Measurements from ENCODE around the gene MYOZ2.

The MYOZ2 gene

DNA sequence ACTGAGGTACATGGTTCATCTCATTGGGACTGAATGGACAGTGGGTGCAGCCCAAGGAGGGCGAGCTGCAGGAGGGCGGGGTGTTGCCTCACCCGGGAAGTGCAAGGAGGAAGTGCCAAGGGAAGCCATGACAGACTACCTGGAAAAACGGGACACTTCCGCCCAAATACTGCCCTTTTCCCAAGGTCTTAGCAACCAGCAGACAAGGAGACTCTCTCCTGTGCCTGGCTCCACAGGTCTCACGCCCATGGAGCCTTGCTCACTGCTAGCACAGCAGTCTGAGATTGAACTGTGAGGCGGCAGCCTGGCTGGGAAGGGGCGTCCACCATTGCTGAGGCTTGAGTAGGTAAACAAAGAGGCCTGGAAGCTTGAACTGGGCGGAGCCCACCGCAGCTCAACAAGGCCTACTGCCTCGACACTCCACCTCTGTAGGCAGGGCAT, 62.2 kb downstream of the MYOZ2 start:
- no peak for DNase-seq (ENCODE audit: low read depth in 2 of 2)

DNA sequence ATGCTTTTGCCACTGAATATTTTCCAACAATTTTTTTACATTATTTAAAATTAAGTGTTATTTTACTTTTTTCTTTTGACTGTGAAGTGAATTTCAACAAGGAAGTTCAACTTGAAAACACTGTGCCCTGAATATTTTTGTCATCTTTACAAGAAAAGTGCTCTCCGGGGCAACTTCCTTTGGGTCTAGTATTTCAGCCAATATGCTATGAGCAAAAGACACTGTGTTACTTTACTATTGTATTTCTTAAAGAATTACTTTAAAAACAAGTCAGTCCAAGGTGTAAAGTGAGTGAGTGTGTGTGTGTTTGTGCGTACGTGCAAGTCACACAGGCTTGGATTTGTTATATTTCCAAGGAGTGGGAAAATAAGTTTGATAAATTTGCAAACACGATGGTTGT, 69.3 kb downstream of the MYOZ2 start:
- no peak for DNase-seq (ENCODE audit: low read depth in 2 of 2)

DNA sequence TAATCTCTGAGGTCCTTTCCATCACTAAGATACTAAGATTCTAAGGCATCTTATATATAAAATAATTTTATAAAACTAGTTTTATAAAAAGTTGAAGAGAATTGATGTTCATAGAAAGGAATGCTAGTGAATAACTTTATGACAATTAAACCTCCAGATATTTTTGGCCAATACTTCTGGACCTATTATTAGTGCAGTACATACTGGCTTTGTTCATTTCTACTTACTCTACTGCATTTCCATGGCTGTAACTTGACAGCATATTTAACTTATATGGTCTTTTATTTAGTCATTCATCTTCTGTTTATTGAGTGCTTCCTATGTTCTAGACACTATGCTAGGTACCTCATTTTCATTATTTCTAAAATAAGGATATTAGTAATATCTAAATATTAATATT, 70.1 kb downstream of the MYOZ2 start:
- no peak for DNase-seq (ENCODE audit: low read depth in 2 of 2)

DNA sequence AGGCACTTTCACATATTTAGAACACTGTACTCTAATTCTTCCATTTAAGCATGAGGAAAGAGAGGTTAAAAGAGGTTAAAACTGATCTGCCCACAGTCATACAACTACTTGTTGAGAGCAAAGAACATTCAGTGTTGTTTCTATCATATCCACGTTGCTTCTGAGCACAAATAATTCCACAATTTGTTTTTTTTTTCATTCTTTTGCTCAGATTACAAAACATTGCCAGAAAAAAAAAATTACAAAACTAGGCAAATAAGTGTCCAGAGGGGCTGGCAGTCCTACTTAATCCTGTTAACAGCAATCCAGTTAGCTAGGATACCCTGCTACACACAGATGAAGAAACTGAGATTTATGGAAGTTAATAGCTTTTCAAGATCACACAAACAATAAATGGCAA, 70.5 kb downstream of the MYOZ2 start:
- no peak for DNase-seq (ENCODE audit: low read depth in 2 of 2)

DNA sequence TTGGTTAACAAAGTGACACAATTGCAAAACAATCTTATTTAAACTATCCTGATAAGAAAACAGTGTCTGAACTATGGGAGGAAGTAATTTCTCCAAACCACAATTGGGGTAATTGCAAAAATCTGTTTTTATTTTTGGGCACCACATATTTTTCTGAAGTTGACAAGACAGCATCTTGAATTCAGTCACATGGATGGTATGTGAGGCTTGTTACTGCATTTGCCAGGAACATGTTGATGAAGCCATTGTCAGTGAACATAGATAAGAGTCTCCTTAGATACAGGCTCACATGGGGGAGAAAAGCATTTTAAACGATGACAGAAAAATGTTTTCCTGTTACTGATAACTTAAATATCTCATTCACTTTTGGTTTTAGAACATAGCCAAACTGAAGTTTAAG, 71.4 kb downstream of the MYOZ2 start:
- DNase-seq (ENCODE audit: low read depth in 2 of 2) = no peak

DNA sequence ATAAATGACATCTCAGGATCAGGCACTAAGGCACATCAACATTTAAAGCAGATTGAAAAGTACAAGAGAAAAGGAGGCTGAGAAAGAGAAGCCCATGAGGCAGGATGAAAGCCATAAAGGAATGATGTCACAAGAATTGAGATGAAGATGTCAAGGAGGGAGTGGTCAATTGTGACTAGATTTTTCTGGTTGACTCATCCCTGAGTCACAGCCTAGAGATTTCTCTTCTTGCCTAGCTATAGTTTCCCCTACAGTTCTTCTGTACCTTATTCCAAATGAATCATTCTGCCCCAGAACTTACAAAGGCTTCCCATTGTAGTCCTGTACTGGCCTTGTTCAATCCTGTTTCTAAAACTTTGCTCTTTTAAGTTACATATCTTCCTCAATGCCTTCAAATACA, 73.4 kb downstream of the MYOZ2 start:
- DNase-seq (ENCODE audit: low read depth in 2 of 2) = peak; percentile 8 to 24

DNA sequence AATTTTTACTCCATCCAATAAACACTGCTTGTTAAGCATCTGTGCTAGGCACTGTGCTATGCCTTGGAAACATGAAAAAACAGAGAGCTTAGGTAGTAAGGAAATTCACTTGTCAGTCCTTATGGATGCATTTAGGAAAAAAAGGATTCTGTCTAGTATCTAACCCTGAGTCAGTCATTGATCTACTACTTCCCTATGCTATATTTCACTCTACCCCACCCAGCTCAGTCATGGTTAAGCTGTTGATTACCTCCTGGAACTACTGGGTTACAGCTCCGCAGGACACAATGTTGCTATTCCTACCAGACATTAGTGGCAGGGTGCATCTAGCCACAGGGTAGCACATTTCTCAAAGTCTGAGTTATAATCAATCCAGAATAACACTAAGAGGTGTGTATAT, 74.0 kb downstream of the MYOZ2 start:
- DNase-seq (ENCODE audit: low read depth in 2 of 2) = no peak

DNA sequence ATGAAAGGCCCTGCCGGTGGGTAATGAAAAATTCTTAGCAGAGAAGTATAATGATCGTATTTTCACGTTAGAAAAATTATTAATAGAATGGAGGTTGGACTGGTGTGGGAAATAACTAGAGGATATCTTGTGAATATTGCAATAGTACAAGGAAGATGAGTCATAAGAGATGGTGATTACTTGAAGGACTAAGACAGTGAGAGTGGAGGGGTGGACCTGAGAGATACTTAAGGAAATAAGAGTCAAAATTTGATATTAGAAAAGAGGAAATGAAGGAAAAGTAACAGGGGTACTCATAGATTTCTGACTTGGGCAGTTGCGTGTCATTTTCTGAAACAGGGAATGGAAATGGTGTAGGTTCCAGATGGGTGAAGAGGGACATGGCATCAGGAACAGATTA, 75.1 kb downstream of the MYOZ2 start:
- no peak for DNase-seq (ENCODE audit: low read depth in 2 of 2)

DNA sequence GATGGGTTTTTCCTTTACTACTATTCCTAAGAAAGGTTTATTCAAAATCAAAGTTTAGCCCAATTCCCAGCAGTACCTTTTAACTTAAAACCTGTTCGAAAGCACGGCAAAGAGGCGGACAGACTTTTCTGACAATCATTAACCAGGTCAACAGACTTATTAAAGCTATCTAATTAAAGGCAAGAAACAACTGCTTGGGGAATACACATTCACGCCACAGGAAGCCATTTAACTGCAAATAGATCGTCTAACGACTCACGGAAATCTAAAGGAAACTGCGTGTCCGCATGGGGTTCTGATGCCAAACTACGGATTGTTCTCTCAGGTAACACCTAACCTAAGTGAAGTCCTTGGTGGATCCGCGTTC, 76.2 kb downstream of the MYOZ2 start:
- DNase-seq (ENCODE audit: low read depth in 2 of 2) = no peak

DNA sequence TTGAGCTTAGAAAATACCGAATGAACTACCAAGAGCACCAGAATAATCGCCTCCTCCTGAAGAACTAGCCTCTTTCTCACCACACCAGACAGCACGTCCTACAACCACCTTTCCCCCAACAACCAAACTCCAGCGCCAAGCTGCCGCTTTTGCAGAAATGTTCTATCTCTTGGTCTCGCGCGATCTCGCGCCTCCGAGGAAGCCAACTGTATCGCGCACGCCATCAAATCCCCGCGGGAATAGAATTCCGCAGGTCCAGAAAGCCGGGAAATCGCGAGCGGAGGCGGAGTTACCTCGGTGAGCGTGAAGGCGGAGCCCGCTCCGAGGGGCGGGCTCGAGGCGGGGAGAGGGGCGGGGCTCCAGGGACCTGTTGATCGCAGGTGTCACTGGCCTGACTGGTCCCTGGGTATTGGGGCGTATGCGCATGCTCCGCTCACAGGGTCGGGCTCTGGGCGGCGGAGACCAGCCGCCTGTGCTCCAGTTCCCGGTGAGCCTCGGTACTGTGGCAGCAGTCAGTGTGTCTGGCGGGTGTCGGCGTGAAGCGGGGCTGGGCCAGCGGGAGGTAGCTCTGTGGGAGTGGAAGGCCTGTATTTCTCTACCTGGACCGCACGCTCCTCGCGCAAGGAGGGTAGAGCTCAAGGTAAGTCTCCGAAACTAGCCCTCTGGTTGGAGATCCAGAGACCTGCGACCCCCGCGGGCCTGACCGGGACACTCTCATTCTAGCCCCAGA, 76.8 kb downstream of the MYOZ2 start, which contains the start of gene USP53:
TSS of gene USP53 (plus strand) at position 480 of the 730 bp plus-strand sequence. CDS start 27,047 bp downstream, outside the sequence.
- peak; percentile 95 to 96 for DNase-seq (ENCODE audit: low read depth in 2 of 2)

DNA sequence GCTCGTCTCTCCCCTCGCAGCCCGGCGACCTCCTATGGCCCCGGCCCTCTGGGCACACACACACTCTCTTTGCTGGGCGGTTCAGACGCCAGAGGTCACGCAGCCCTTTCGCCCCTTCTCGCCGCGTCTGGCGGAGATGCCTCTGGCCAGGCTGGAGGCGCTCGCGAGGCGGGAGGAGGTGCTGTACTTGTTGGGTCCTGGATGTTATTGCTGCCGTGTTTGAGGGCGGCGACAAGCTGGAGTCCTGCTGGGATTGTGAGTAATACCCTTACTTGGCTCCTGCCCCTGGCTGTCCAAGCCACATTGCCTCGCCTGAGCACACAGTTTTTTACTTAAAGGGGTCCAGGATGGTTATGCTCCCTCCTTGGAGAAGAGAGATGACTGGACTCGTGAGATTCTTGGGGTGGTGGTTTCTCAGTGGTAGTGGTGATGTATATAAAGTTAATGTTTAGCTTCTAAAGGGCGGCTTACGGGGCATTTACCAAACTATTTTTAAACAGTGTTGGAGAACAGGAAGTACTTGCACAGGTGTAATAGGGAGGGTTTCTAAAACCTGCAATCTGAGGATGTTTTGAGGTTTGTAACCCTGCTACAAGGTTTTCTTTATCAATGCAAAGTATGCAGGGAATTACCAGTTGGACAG, 77.5 kb downstream of the MYOZ2 start:
- peak; percentile 17 to 49 for DNase-seq (ENCODE audit: low read depth in 2 of 2)

DNA sequence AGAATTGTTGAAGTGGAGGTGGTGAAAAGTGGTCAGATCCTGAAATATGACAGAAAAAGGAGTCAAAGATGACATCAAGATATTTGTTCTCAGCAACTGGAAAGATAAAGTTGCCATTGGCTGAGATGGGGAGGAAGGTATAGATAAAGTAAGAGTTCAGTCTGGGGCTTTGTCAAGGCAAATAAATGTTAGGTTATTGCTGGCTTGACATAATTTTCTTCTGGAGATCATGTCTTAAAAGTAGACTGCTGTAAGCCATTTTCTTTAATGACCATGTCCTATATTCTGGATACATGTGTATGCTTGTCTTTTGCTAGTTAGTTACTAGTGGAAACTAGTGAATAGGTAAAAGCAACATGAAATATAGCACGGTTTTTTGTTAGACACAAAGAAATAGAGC, 82.5 kb downstream of the MYOZ2 start:
- no peak for DNase-seq (ENCODE audit: low read depth in 2 of 2)

DNA sequence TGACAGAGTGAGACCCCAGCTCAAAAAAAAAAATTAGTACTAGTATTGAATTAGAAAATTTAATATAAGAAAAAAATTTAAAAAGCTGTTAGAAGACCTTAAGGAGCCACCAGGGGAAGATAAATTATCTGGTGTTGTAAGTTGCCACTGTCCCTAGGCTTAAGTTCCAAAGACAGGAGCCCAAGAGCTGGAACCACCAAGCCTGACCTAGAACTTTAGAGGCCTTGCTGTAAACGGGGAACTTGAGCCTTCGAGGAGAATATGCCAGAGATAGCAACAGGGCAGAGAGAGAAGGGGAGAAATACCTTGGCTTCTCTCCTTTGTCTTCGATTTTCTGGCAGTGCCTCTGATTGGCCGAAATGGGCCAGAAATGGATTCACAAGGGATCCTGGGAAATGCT, 85.8 kb downstream of the MYOZ2 start:
- no peak for DNase-seq (ENCODE audit: low read depth in 2 of 2)

DNA sequence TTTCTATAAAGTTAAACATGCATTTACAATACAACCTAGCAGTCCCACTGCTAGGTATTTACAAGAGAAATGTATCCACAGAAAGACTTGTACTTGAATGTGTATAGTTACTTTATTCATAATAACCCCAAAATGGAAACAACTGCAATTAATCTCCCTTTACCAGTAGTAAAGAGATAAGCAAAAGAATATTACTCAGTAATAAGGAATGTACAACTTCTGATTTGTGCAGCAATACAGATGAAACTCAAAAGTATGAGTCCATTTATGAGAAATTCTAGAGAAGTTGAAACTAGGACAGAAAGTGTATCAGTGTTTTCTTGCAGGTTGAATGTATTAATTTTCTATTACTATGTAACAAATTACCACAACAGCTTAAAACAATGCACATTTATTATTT, 92.1 kb downstream of the MYOZ2 start:
- DNase-seq (ENCODE audit: low read depth in 2 of 2) = no peak

DNA sequence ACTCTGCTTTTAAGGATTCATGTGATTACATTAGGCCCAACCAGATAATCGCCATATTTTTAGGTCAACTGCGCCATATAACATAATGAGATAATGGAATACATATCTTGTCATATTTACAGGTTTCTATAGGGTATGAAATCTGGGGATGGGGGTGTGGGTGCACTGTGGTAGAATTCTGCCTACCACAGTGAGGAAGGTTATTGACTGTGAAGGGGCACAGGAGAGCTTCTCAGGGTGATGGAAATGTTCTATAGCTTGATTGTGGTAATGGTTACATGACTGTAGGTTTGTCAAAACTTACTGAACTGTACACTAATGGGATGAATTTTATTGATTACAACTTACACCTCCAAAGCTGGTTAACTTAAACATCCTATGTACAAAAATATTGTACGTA, 92.8 kb downstream of the MYOZ2 start:
- no peak for DNase-seq (ENCODE audit: low read depth in 2 of 2)

DNA sequence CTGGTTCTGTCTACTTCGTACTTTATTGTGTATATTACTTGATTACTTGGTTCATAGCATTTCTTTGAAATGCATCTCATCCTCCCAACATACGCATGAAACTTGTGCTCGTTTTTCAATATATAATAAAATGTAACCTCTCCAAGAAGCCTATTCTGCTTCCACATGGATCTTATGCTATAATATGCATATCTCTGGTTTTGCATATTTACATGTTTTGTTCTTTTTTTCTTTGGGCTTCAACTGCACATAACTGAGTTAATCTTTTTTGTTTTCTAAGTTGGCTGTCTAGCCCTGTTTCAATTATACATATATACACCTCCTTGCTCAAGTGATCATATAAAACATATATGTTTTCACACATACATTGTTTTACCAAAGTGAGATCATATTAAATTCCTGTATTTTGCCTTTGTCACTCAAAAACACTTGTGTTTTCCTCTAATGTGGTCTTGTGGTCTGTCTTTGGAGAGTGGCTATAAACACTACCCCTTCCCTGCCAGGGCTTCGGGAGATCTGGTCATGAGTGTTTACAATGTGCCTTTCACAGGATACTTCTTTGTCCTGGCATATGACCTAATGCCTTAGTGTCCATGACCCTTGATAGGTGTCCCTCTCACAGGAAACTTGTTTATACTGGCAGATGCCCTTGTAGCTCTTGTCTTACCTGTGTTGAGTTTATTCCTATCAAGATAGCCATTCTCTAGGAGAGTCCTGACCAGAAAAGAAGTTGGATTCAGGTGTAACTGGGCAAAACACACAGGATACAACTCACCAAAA, 94.5 kb downstream of the MYOZ2 start:
- DNase-seq (ENCODE audit: low read depth in 2 of 2) = no peak

DNA sequence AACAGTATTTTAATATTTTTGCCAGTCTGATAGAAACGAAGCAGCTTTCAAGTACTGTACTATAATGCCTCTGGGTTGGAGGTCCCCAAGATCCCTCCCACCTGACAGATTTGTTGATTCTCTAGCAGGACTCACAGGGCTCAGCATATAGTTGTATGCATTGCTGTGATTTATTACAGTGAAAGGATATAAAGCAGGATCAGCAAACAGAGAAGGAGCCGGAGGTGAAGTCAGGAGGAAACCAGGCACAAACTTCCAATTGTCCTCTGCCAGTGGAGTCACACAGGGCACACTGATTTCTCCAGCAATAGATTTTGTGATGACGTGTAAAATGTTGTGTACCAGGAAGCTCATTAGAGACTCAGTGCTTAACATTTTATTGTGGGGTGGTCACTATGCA, 95.9 kb downstream of the MYOZ2 start:
- no peak for DNase-seq (ENCODE audit: low read depth in 2 of 2)

DNA sequence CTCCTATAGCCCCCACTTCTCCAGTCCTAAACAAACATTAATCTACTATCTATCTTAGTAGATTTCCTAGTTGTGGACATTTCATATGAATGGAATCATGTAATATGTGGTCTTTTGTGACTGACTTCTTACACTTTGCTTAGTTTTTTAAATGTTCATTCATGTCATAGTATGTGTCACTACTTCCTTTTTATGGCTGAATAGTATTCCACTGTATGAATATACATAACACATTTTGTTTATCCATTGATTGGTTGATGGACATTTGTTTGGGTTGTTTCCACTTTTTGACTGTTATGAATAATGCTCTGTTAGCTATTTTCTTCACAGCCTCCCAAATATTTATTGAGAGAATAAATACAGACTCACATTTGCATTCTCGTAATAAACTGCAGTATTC, 96.7 kb downstream of the MYOZ2 start:
- no peak for DNase-seq (ENCODE audit: low read depth in 2 of 2)

DNA sequence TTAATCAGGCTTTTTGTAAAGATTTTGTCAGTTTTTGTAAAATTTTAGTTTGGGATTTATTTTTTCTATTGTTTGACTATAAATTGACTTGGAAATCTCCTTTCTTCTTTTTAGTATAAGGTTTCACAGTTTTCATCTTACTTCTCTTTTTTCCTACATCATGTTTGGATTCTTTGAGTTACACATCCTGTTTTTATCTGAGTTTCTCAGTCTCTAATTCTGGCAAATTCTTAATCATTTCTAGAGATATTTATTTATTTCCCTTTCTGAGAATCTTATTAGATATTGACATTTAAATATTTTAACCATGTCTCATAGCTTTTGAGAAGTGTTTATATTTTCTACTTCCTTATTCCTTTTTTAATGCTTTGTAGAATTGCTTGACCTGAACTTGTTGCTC, 97.6 kb downstream of the MYOZ2 start:
- DNase-seq (ENCODE audit: low read depth in 2 of 2) = no peak

DNA sequence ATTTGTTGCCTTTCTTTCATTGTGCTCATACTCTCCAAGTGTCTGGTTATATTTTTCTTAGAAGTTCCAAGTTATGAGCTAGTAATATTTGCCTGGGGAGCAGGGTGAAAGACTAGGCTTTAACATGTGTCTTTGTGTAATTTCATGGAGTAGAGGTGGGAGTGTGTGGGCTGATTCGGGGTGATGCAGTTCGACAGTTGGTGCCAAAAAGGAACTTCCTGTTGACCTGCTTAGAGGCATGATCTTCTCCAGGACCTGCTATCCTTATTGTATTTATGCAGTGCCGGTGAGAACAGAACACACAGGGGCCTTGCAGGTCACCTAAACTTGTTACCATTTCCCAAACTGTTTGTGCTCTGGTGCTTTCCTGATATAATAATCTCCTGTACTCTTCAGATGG, 98.1 kb downstream of the MYOZ2 start:
- DNase-seq (ENCODE audit: low read depth in 2 of 2) = no peak

DNA sequence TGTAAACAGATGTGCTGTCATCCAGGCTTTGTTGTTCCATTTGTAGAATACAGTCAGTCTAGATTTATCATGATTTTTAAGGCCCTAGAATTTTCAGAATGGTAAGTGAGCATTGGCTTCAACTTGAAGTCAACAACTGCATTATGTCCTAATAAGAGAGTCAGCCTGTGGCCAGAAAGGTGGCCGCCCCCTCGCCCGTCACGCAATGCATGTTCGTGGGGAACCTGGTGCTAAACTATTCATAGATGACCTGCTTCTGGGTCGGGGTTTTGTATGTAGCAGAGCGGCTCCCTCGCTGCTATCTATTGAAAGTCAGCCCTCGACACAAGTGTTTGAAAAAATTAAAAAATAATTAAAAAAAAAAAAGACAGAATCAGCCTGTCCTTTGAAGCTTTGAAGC, 101.6 kb downstream of the MYOZ2 start:
- DNase-seq (ENCODE audit: low read depth in 2 of 2) = no peak

Measured in stimulated activated CD8-positive, alpha-beta memory T cell treated with anti-CD3 and anti-CD28 coated beads, Interleukin-7, amount 100 ng/mL, for 4 hours (primary cell).